Gastroesophageal sphincter (tissue), 4 donors: ENCODE measurements around the gene RMND5A. TPM values are rescaled to one million over a fixed set of nuclear protein-coding genes. Genes with fewer than 3 reads are reported as not detected.

Source experiments
- ATAC-seq: fragments of 150-250 bp; one replicate; pipeline ENCODE4 v1.9.1; 2016; ENCODE audit warnings: mild to moderate bottlenecking, moderate library complexity
- H3K27ac ChIP-seq, 4 donors: fragments of 200-600 bp; sonication (generic) in 3 of 4; 1 replicate in 3 of 4; 2 replicates in 1 of 4; pipeline ENCODE4 v1.5.1; 2016 to 2019
- H3K27me3 ChIP-seq: fragments of 200-600 bp; sonication (generic); one replicate; pipeline ENCODE4 v1.5.1; 2019
- H3K36me3 ChIP-seq, 2 donors: fragments of 200-600 bp; sonication (generic); one replicate each; pipeline ENCODE4 v1.5.1; 2019; ENCODE audit warnings: control low read depth in 1 of 2
- H3K4me1 ChIP-seq, 3 donors: fragments of 200-600 bp; sonication (generic); 1 replicate in 2 of 3; 2 replicates in 1 of 3; pipeline ENCODE4 v1.5.1; 2016 to 2019; ENCODE audit warnings: control low read depth in 2 of 3
- H3K4me3 ChIP-seq, 2 donors: fragments of 200-600 bp; sonication (generic); one replicate each; pipeline ENCODE4 v1.5.1; 2019; ENCODE audit warnings: mild to moderate bottlenecking in 1 of 2, moderate library complexity in 1 of 2
- H3K9me3 ChIP-seq, 3 donors: fragments of 200-600 bp; sonication (generic); one replicate each; pipeline ENCODE4 v1.5.1; 2017 to 2019; ENCODE audit warnings: control low read depth in 2 of 3
- CTCF ChIP-seq, 4 experiments: fragments of 200-600 bp in 2 of 4; fragments of 450-650 bp in 2 of 4; sonication (generic) in 1 of 4; IDR thresholded peaks; one replicate each; pipeline ENCODE4 v1.5.1; 2017 to 2019; ENCODE audit warnings: antibody characterized with exemption in 4 of 4, mild to moderate bottlenecking in 2 of 4, moderate library complexity in 2 of 4
- EP300 ChIP-seq: sonication (generic); formaldehyde crosslinking; IDR thresholded peaks from one replicate; pipeline ENCODE4 v1.6.1; 2017; ENCODE audit warnings: antibody characterized with exemption, mild to moderate bottlenecking
- POLR2A ChIP-seq, 2 donors: fragments of 450-650 bp; IDR thresholded peaks; one replicate each; pipeline ENCODE4 v1.6.1; 2017; ENCODE audit warnings: antibody characterized with exemption in 2 of 2, mild to moderate bottlenecking in 2 of 2, moderate library complexity in 1 of 2
- POLR2AphosphoS5 ChIP-seq: sonication (generic); formaldehyde crosslinking; IDR thresholded peaks from one replicate; pipeline ENCODE4 v1.6.1; 2017; ENCODE audit warnings: antibody characterized with exemption
- WGBS, 2 donors: methylation state at CpG; one replicate each; pipeline ENCODE4 v1.1.5; 2018; ENCODE audit warnings: low coverage in 1 of 2; 5-methylcytosine and 5-hydroxymethylcytosine counted together
- total RNA-seq, 4 donors: library from RNA; depleted of rRNA; stranded (reverse); fragments of >200 nt; gene quantifications; one replicate each; pipeline ENCODE4 v1.1.0, GENCODE V29; 2016

RMND5A gene
- total RNA-seq, 4 donors from 2014 or later: 44.8 to 75.6 (median 61.1) TPM

DNA sequence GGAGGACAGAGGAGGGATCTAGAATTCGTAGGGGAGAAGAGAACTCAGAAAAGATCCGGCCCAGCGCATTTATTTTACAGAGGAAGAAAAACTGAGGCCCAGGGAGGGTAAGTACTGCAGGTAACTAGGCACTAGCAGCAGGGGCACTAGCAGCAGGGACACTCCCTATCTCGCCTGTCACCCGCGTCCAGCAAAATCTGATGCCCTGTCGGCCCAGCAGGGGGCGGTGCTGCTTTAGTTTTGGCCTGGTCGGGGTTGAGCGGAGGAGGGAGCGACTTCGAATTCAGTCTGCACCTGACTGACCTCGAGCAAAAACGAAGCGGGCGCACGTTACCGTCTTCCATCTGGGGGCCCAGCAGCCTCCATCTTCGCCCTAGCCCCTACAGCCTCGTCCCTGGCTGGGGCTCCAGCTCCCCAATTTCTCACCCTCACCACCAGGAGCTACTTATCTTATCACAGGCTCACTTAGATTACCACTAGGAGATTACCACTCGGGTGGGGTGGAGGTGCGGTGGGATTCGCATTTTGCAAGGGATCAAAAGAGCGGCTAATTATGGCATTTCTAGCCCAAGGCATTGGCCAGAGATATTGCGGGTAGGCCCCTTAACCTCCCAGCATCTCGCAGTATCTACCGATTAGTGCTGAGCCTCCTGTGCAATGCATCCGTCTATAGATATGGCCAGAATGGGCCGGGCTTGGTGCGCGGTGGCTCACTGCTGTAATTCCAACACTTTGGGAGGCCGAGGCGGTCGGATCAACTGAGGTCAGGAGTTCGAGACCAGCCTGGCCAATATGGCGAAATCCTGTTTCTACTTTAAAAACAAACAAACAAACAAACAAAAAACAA lies 88.4 kb downstream of the RMND5A start:
- peak; percentile 80 to 95 (median 90) for TF ChIP-seq CTCF (IDR thresholded peaks at IDR 0.05)
- no peak for TF ChIP-seq POLR2A (IDR thresholded peaks at IDR 0.05)
- no peak for TF ChIP-seq POLR2AphosphoS5
- no peak for TF ChIP-seq EP300
- 0 to 25% methylated on average over 5 to 7 of the region's 36 CpGs for WGBS, 2 donors
- Histone ChIP-seq H3K9me3 (no peaks in the 10 kb centered on the region), H3K4me3 (peak overlapping the region in 1 of 2 donors; percentile 50), H3K27me3 (peaks cover 61% of the 10 kb centered on the region), H3K27ac (peak overlapping the region in 1 of 4 donors; percentile 28), H3K36me3 (no peaks in the 10 kb centered on the region), H3K4me1 (peaks cover 0 to 29% (median 9%) of the 10 kb centered on the region in 3 donors)
- peak; percentile 89 for ATAC-seq

GRCh38 chr2:86809481-86810121 lies 89.5 kb downstream of the RMND5A start:
- TF ChIP-seq CTCF (IDR thresholded peaks at IDR 0.05) (no peak), EP300 (no peak), POLR2AphosphoS5 (no peak), POLR2A (IDR thresholded peaks at IDR 0.05) (no peak)
- WGBS, 2 donors: 27 to 46% methylated on average over 7 to 16 of the region's 43 CpGs
- Histone ChIP-seq H3K4me3 (peak overlapping the region in 1 of 2 donors; percentile 8), H3K4me1 (peaks cover 0 to 29% (median 9%) of the 10 kb centered on the region in 3 donors), H3K27ac (no peak overlapping the region), H3K27me3 (peaks cover 70% of the 10 kb centered on the region), H3K36me3 (no peaks in the 10 kb centered on the region), H3K9me3 (no peaks in the 10 kb centered on the region)
- no peak for ATAC-seq

GRCh38 chr2:86815611-86816010 lies 95.5 kb downstream of the RMND5A start:
- TF ChIP-seq POLR2A (IDR thresholded peaks at IDR 0.05) (no peak), EP300 (no peak), CTCF (IDR thresholded peaks at IDR 0.05) (no peak), POLR2AphosphoS5 (no peak)
- Histone ChIP-seq H3K27ac (no peak overlapping the region), H3K4me1 (no peaks in the 10 kb centered on the region), H3K9me3 (no peaks in the 10 kb centered on the region), H3K27me3 (peaks cover 52% of the 10 kb centered on the region), H3K36me3 (no peaks in the 10 kb centered on the region), H3K4me3 (no peak overlapping the region)
- ATAC-seq: no peak
- 88% methylated on average over 1 of the region's 1 CpG; no CpG with 5 or more reads in 1 of the 2 donors for WGBS, 2 donors

DNA sequence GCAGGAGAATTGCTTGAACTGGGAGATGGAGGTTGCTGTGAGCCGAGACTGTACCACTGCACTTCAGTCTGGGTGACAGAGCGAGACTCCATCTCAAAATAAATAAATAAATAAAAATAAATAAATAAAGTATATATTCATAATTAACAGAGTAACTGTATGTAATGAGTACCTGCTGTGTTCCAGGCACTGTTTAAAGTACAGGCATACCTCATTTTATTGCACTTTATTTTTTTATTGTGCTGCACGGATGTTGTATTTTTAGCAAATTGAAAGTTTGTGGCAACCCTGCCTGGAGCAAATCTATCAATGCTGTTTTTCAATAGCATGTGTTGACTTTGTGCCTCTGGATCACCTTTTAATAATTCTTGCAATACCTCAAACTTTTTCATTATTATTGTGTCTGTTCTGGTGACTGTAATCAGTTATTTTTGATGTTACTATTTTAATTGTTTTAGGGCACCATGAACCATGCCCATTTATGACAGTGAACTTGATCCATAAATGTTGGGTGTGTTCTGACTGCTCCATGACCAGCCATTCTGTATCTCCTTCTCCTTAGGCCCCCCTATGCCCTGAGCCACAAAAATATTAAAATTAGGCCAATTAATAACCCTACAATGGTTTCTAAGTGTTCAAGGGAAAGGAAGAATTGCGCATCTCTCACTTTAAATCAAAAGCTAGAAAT lies 98.2 kb downstream of the RMND5A start:
- no peak for ATAC-seq
- no peaks in the 10 kb centered on the region for H3K4me1 ChIP-seq
- 90 to 96% methylated on average over 3 to 4 of the region's 4 CpGs for WGBS, 2 donors
- peaks cover 26% of the 10 kb centered on the region for H3K27me3 ChIP-seq
- H3K9me3 ChIP-seq: peaks cover 0 to 18% (median 0%) of the 10 kb centered on the region in 3 donors
- H3K4me3 ChIP-seq: no peak overlapping the region
- TF ChIP-seq CTCF (IDR thresholded peaks at IDR 0.05): no peak
- no peak overlapping the region for H3K27ac ChIP-seq
- no peaks in the 10 kb centered on the region for H3K36me3 ChIP-seq
